GM19351 (cell line): ENCODE data around the gene DFFA.
"Not testable (repeated sequence)": the region's sequence is repeated elsewhere in the genome, so short reads cannot be mapped to it uniquely, and the experiment has no call there.

Experiments used
- ATAC-seq: cut with Tn5 transposase; IDR thresholded peaks from one replicate; pipeline ENCODE4 v1.9.1; 2021; ENCODE audit warnings: mild to moderate bottlenecking, moderate library complexity; ENCODE audit not compliant: unreplicated experiment

DFFA gene

DNA sequence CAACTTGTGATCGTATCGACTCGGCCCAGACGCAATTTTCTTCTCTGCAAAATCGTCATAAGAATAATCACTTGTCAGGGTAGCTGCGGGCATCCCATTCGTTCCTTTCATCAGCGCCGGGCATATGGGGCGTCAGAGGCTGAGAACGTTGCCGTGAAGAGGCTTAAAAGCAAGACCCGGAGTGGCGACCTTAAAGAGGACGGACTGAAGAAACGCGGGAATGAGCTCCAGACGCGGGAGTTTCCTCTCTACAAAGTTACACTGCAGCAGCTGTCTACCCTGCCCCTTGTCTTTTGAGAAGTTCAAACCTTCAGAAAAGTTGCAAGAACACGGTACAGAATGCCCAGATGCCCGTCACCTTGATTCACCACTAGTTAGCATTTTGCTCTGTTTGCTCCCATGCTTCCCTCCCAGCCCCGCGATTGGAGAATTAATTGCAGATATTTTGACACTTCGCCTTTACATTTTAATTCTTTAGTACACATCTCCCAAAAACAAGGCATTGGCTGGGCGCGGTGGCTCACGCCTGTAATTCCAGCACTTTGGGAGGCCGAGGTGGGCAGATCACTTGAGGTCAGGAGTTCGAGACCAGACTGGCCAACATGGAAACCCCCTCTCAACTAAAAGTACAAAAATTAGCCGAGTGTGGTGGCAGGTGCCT is 41.1 kb downstream of the DFFA start:
- no peak for ATAC-seq

DNA sequence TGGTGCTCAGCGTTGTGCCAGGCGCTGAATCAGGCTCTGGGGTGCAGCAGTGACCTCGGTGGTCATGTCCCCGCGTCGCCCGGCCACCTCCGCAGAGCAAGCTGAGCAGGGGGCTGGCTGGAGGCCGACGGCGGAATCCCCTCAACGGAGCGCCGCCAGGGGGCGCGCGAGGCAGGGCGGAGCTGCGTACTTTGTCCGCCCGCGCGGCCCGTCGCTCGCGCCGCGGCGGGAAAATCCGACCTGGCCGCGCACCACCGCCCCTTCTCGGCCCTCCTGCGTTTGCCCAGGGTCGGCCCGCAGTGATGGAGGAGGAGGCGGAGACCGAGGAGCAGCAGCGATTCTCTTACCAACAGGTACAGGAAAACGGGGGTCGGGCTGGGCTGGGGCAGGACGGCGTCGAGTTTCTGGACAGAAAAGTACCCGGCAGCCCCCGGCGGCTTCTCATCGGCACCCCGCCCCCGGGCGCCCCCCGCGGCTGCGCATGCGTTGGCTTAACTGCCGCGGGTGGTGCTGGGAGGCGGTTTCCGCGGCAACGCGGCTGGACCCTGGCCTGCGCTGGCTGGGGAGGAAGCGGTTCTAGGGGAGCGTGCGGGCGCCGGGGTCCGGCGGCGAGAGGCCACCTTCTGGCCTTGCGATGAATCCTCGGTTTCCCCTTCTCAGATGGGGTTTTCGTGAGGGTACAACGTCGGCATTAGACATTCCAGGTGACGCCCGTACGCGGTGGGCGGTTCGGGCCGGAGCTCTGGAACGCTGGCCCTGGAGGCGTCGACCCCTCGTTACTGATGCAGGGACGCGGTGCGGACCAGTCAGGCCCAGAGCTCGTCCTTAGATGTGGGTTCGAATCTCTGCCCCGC is 41.9 kb downstream of the DFFA start, which contains the start of gene CENPS:
CENPS (plus strand) TSS at position 218 of the 854 bp plus-strand sequence; CDS start at position 303, 85 bp downstream.
- ATAC-seq, result peak; percentile 75

DNA sequence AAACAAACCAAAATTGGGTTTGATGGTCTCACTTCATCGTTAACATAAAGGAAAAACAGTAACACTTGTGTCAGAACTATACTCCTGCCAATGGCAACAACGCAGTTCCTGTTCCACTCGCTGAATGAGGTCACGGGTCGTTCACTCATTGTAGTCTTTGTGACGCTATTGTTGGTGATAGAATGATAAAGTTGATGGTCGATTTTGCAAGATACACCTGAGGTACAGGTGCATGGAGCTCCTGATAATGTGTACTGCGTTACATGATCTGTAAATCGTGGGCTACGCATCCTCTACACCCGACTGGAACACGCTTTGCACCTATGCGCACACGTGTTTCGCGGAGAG is 42.5 kb downstream of the DFFA start:
- no peak for ATAC-seq

DNA sequence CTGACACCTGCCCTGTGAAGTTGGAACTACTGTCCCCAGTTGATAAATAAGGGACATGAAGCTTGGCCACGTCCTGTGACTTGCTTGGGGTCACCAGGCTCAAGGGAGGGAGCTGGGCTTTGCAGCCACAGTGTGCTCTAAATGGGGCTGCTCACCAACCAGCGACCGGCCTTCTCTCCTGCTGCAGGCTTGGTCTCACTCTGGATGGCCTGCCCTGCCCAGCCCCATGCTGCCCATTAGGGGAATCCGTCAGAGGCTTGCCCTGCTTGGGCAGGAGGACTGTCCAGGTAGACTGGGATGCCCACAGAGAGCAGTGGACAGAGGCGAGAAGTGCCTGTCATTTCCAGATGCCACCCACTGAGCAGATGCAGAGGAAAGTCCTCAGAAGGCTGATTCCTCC is 43.3 kb downstream of the DFFA start:
- ATAC-seq, result no peak

GRCh38 chr1:10426535-10426848 is 45.8 kb downstream of the DFFA start:
- not testable (repeated sequence) for ATAC-seq

DNA sequence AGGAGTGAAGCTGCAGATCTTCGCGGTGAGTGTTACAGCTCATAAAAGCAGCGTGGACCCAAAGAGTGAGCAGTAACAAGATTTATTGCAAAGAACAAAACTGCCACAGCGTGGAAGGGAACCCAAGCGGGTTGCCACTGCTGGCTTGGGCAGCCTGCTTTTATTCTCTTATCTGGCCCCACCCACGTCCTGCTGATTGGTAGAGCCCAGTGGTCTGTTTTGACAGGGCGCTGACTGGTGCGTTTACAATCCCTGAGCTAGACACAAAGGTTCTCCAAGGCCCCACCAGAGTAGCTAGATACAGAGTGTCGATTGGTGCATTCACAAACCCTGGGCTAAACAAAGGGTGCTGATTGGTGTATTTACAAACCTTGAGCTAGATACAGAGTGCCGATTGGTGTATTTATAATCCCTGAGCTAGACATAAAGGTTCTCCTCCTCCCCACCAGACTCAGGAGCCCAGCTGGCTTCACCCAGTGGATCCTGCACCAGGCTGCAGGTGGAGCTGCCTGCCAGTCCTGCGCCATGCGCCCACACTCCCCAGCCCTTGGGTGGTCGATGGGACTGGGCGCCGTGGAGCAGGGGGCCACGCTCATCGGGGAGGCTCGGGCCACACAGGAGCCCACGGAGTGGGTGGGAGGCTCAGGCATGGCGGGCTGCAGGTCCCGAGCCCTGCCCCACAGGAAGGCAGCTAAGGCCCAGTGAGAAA is 46.3 kb downstream of the DFFA start:
- not testable (repeated sequence) for ATAC-seq

GRCh38 chr1:10424651-10425050 is 47.7 kb downstream of the DFFA start:
- ATAC-seq, result no peak

DNA sequence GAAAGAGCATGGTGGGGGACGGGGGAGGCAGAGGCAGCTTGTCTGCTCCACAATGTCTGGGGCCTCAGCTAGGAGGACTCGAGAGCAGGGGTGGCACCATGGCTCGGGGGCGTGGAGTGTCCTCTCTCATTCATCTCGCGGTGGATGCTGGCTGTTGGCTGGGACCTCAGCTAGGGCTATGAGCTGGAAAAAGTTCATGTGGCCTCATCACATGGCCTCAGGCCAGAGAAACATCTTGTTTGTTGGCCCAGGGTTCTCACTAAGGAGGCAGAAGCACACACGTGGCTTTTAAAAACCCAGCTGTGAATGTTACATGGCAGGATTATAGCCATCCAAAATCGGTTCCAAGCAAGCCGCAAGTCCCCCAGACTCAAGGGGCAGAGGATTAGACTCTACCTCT is 48.3 kb downstream of the DFFA start:
- ATAC-seq, result no peak

- ATAC-seq, result no peak
Measured at GRCh38 chr1:10421637-10422036, 50.7 kb downstream of the DFFA start.

DNA sequence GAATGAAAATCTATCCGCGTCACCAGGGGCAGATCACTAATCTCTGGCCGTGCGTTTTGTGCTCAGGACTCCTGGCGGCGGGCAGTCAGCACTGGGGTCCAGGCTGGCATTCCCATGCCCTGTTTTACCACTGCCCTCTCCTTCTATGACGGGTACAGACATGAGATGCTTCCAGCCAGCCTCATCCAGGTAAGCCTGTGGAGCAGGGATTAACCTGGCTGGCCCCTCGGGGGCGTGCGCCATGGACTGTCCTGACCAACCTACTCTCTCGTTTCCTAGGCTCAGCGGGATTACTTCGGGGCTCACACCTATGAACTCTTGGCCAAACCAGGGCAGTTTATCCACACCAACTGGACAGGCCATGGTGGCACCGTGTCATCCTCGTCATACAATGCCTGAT is 53.0 kb downstream of the DFFA start:
- ATAC-seq, result no peak

DNA sequence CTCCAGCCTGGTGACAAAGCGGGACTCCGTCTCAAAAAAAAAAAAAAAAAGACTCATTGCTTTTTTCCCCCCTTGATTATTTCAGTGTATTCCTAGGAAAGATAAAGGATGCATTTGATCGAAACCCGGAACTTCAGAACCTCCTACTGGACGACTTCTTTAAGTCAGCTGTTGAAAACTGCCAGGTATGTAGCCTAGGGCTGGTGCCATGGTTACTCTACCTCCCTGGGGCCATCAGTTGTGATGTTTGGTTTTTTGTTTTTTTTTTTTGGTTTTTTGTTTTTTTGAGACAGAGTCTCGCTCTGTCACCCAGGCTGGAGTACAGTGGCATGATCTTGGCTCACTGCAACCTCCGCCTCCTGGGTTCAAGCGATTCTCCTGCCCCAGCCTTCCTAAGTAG is 53.6 kb downstream of the DFFA start:
- not testable (repeated sequence) for ATAC-seq

- ATAC-seq, result not testable (repeated sequence)
Measured at GRCh38 chr1:10415967-10416366, 56.4 kb downstream of the DFFA start.

- no peak for ATAC-seq
Measured at GRCh38 chr1:10415211-10415930, 57.0 kb downstream of the DFFA start.

DNA sequence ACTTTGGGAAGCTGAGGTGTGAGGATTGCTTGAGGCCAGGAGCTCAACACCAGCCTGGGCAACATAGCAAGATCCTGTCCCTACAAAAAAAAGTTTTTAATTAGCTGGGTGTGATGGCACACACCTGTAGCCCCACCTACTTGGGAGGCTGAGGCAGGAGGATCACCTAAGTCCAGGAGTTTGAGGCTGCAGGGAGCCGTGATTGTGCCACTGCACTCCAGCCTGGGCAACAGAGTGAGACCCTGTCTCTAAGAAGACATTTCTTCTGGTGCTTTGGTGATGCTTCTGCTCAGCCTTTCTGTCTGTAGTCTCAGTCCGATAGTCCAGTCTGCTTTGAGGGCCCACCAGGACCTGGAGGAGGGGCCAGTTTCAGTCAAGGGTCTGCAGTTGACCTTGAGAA is 65.1 kb downstream of the DFFA start:
- no peak for ATAC-seq
